NCI-H1436 treated with DMSO at 0.1 percent for 48 hours (cell line): Measurements from ENCODE around the gene COL13A1.

Experiments
- DNase-seq: peaks from one replicate; lab custom pipeline; 2025; lab: John Stamatoyannopoulos, UW

The COL13A1 gene

GRCh38 chr10:69801434-69802315, at the start of gene COL13A1:
Gene COL13A1 (plus strand): TSS chr10:69801906. CDS start chr10:69802424, 518 bp downstream.
- no peak for DNase-seq

GRCh38 chr10:69752479-69752878, 49.2 kb upstream of the COL13A1 start:
- no peak for DNase-seq

DNA sequence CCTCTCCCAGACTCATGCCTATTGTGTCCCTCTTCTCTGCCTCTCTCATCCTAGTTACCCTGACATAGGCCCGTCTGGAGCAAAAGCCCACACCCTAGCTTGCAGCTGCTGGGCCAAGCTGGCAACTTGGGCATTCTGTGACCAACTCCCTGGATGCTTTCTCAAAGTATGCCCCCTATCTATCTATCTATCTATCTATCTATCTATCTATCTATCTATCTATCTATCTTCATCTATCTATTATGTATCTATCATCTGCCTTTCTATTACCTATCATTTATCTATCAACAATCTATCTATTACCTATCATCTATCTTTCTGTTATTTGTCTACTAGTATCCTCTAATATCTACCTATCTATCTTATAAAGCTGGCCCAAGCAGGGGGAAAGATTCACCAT, 45.4 kb upstream of the COL13A1 start:
- DNase-seq = no peak

- no peak for DNase-seq
These were observed 44.5 kb upstream of the COL13A1 start for GRCh38 chr10:69757206-69757552.

DNA sequence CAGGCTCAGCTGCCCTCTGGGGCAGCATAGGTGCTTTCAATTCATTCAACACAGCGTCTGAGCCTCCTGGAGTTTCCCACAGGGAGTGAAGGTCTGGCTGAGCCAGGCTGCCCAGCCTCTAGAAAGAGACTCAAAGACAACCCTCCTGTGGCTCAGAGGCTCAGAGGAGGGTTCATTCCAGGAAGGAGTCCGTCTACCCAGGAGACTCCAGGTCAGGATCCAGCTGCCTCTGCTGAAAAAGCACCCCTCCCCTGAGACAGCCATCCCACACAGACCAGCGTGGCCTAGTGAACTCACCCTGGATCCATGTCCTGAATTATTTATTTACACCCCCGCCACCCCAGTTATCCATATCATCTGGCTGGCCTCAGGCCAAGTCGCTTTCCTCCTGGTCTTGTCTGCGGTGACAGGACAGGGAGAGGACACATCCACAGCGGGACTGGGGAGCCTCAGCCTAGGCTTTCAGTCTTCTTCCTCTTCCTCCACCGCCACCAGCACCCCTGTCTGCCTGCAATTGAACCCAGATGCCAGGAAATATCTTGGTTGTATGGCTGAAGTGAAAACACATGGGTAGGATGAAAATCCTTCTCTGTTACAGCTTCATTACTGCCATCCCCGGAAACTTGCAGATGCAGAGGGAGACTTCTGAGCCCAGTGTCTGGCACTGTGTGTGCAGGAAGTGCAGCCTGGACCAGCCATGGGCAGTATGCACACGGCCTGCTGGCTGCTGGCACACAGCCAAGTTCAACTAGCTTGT, 44.0 kb upstream of the COL13A1 start:
- no peak for DNase-seq

DNA sequence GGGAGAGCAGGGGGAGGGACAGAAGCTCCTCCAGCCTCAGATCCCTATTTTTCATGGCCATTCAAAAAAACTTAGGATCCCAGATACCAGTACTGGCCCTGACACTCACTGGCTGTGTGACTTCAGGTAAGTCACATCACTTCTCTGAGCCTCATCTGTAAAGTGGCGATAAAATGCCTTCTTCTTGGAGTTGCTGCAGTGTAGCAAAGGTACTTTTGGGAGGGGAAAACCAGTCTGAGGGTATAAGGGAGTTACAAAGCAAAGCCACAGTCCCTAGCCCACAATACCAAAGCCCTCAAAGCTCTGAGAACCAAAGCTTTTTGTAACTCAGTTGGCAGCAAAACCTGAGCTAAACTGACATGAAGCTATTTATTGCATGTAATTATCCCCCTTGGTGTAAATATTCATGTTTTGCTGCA, 43.4 kb upstream of the COL13A1 start:
- no peak for DNase-seq

GRCh38 chr10:69759641-69760040, 42.1 kb upstream of the COL13A1 start:
- no peak for DNase-seq

- no peak for DNase-seq
These were observed 41.6 kb upstream of the COL13A1 start for GRCh38 chr10:69760072-69760471.

GRCh38 chr10:69761320-69761719, 40.4 kb upstream of the COL13A1 start:
- no peak for DNase-seq

GRCh38 chr10:69766161-69766910, 35.4 kb upstream of the COL13A1 start:
- DNase-seq = no peak

- no peak for DNase-seq
These were observed 33.9 kb upstream of the COL13A1 start for GRCh38 chr10:69767793-69768192.

GRCh38 chr10:69768386-69768785, 33.3 kb upstream of the COL13A1 start:
- no peak for DNase-seq

- no peak for DNase-seq
These were observed 32.2 kb upstream of the COL13A1 start for GRCh38 chr10:69769395-69769992.

- no peak for DNase-seq
These were observed 28.6 kb upstream of the COL13A1 start for GRCh38 chr10:69772933-69773704.

DNA sequence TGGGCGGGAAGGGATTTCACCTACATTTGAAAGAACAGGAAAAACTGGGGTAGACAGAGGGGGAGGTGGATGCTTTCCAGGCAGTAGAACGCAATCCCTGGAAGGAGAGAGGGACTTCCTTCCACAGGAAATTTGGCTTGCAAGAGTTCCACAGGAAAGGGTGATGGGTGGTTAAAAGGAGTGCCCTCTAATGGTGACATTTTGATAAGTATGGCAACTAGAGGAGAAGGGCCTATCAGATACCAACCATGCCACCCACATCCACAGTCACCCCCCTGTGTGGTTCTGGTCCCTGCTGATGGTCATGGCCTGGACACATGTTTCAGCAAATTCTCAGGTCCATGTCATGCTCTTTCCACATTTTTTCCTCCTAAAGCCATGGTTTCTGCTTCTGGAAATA, 27.1 kb upstream of the COL13A1 start:
- no peak for DNase-seq

- no peak for DNase-seq
These were observed 21.6 kb upstream of the COL13A1 start for GRCh38 chr10:69780077-69780476.

- DNase-seq = no peak
These were observed 20.1 kb upstream of the COL13A1 start for GRCh38 chr10:69781576-69781975.

DNA sequence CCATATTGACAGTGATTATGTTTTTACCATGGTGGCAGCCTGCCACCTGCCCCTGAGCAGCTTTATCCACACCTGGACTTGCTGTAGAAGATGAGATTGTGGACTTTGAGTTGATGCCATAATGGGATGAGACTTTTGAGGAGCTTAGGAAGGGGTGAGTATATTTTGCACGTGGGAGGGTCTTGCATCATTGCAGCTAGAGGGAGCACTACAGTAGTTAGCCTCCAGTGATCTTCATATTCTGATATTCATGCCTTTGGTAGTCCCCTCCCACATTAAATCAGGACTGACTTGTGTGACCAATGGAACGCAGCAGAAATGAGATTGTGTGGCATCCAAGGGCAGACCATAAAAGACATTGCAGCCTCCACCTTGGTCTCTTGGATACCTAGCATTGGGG, 18.2 kb upstream of the COL13A1 start:
- DNase-seq = no peak

GRCh38 chr10:69786791-69787190, 14.9 kb upstream of the COL13A1 start:
- DNase-seq = no peak

DNA sequence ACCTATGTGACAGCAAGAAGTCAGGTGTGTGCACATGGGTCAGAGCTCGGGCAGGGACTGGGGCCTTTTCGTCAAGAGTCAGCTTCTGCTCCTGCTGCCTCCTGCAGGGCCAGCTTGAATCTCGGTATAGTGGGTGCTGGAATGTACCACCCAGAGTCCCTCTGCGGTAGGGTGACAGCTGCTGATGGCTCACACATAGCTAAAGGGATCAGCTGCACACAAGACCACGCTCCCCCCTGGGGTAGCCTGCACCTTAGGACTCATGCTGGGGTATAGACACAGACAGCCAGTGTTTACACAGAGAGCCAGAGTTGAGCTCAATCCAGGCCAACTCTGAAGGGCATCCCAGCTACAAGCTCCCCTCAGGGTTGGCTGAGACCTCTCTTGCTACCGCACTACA, 14.0 kb upstream of the COL13A1 start:
- DNase-seq = no peak

DNA sequence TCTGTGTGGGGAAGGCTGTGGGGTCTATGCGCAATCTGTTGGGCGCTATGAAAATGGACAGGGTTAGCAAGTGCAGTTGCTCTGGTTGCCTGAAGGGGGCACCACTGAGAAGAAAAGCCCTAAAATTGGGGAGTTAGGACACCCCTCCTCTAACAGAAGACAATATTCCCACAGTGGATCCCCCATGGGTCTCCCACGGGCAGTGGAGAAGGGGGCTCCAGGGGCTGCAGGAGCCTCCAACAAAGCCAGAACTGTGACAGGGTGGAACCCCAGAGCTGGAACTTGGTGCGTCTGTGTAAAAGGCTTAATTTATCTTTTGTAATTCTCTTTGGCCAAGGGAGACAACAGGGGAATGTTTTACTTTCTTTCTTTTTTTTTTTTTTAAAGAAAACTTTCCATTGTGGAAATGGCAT, 12.5 kb upstream of the COL13A1 start:
- no peak for DNase-seq
